Stimulated activated effector memory CD8-positive, alpha-beta T cell treated with anti-CD3 and anti-CD28 coated beads, Interleukin-12 subunit alpha, Interleukin-12 subunit beta, amount 100 ng/mL, for 72 hours (primary cell): Measurements from ENCODE around the gene CPN2.

Experiments used
- ATAC-seq: fragments of 150-1000 bp; cut with Tn5 transposase; 2 replicates; pipeline ENCODE4 v1.10.0; 2021
- DNase-seq, 2 donors: peaks; one replicate each; pipeline ENCODE4 v3.0.0; 2021 to 2022; ENCODE audit warnings: low spot score in 2 of 2
- H3K27ac Mint-ChIP-seq: one replicate; pipeline ENCODE4 v1.8.0; 2022; ENCODE audit warnings: mild to moderate bottlenecking, mixed read lengths
- H3K36me3 Mint-ChIP-seq: one replicate; pipeline ENCODE4 v1.8.0; 2022; ENCODE audit warnings: mild to moderate bottlenecking, mixed read lengths
- H3K4me1 Mint-ChIP-seq: one replicate; pipeline ENCODE4 v1.8.0; 2022; ENCODE audit warnings: mixed read lengths
- H3K4me3 Mint-ChIP-seq: one replicate; pipeline ENCODE4 v1.8.0; 2022; ENCODE audit warnings: mild to moderate bottlenecking, mixed read lengths
- H3K9me3 Mint-ChIP-seq: one replicate; pipeline ENCODE4 v1.8.0; 2022; ENCODE audit warnings: mixed read lengths

The CPN2 gene

GRCh38 chr3:194351080-194351672, at the start of gene CPN2:
Gene CPN2, minus strand, starts transcription at chr3:194351328. Its CDS starts 8,626 bp downstream, at chr3:194342702.
- Mint-ChIP-seq H3K9me3 (no peaks in the 10 kb centered on the region), H3K36me3 (no peaks in the 10 kb centered on the region), H3K27ac (no peak within 1 kb of the TSS), H3K4me3 (no peak within 1 kb of the TSS), H3K4me1 (no peaks in the 10 kb centered on the region)
- DNase-seq (no peak), ATAC-seq (no peak)

GRCh38 chr3:194399874-194400411, 48.8 kb upstream of the CPN2 start:
- no peak for DNase-seq
- peaks cover 15% of the 10 kb centered on the region for H3K36me3 Mint-ChIP-seq
- no peak for ATAC-seq
- H3K4me3 Mint-ChIP-seq, result no peak overlapping the region
- no peak overlapping the region for H3K27ac Mint-ChIP-seq
- peaks cover 40% of the 10 kb centered on the region for H3K4me1 Mint-ChIP-seq
- no peaks in the 10 kb centered on the region for H3K9me3 Mint-ChIP-seq

GRCh38 chr3:194399166-194399565, 48.0 kb upstream of the CPN2 start, which contains the start of gene GP5:
Gene GP5, minus strand, starts transcription at chr3:194399266. Its CDS starts 984 bp downstream, at chr3:194398282.
- no peak within 1 kb of the TSS for H3K27ac Mint-ChIP-seq
- ATAC-seq (no peak), DNase-seq (peak in 1 of 2 donors; percentile 32)
- H3K4me1 Mint-ChIP-seq, result peaks cover 40% of the 10 kb centered on the region
- no peaks in the 10 kb centered on the region for H3K9me3 Mint-ChIP-seq
- peak within 1 kb of the TSS; percentile 76 for H3K4me3 Mint-ChIP-seq
- H3K36me3 Mint-ChIP-seq, result peaks cover 7% of the 10 kb centered on the region

- Mint-ChIP-seq H3K27ac (peak overlapping the region; percentile 61), H3K4me3 (peak overlapping the region; percentile 76), H3K4me1 (peaks cover 40% of the 10 kb centered on the region), H3K36me3 (no peaks in the 10 kb centered on the region), H3K9me3 (no peaks in the 10 kb centered on the region)
- peak; percentile 56 for ATAC-seq
- DNase-seq, result peak in 1 of 2 donors; percentile 53
Observed at GRCh38 chr3:194397757-194398312, 46.7 kb upstream of the CPN2 start.

- H3K27ac Mint-ChIP-seq, result peak overlapping the region; percentile 61
Observed at GRCh38 chr3:194396859-194397756, 46.0 kb upstream of the CPN2 start.

GRCh38 chr3:194396539-194396858, 45.4 kb upstream of the CPN2 start:
- no peak for ATAC-seq
- Mint-ChIP-seq H3K27ac (peak overlapping the region; percentile 18), H3K36me3 (no peaks in the 10 kb centered on the region), H3K4me1 (peaks cover 40% of the 10 kb centered on the region), H3K4me3 (peak overlapping the region; percentile 76), H3K9me3 (no peaks in the 10 kb centered on the region)
- DNase-seq, result no peak

More at GRCh38 chr3:194396859-194397756, 46.0 kb upstream of the CPN2 start:
- Mint-ChIP-seq H3K36me3 (no peaks in the 10 kb centered on the region), H3K4me1 (peaks cover 40% of the 10 kb centered on the region), H3K9me3 (no peaks in the 10 kb centered on the region), H3K4me3 (peak overlapping the region; percentile 76)
- peak; percentile 66 for ATAC-seq
- peak in 1 of 2 donors; percentile 58 for DNase-seq

- Mint-ChIP-seq H3K4me1 (peaks cover 40% of the 10 kb centered on the region), H3K9me3 (no peaks in the 10 kb centered on the region), H3K4me3 (peak overlapping the region; percentile 76), H3K27ac (peak overlapping the region; percentile 18), H3K36me3 (no peaks in the 10 kb centered on the region)
- DNase-seq (peak in 1 of 2 donors; percentile 48), ATAC-seq (peak; percentile 70)
Observed at GRCh38 chr3:194395778-194396538, 44.8 kb upstream of the CPN2 start.

GRCh38 chr3:194395212-194395611, 44.1 kb upstream of the CPN2 start:
- Mint-ChIP-seq H3K9me3 (no peaks in the 10 kb centered on the region), H3K27ac (peak overlapping the region; percentile 18), H3K4me1 (peaks cover 39% of the 10 kb centered on the region), H3K36me3 (no peaks in the 10 kb centered on the region), H3K4me3 (peak overlapping the region; percentile 76)
- ATAC-seq (no peak), DNase-seq (peak in 1 of 2 donors; percentile 34)

- Mint-ChIP-seq H3K27ac (no peak overlapping the region), H3K9me3 (no peaks in the 10 kb centered on the region), H3K4me1 (peaks cover 21% of the 10 kb centered on the region), H3K4me3 (no peak overlapping the region), H3K36me3 (no peaks in the 10 kb centered on the region)
- ATAC-seq, result no peak
- DNase-seq, result no peak
Observed at GRCh38 chr3:194392576-194392975, 41.4 kb upstream of the CPN2 start.

- H3K9me3 Mint-ChIP-seq, result no peaks in the 10 kb centered on the region
- no peak overlapping the region for H3K4me3 Mint-ChIP-seq
- peaks cover 8% of the 10 kb centered on the region for H3K4me1 Mint-ChIP-seq
- H3K27ac Mint-ChIP-seq, result no peak overlapping the region
- no peaks in the 10 kb centered on the region for H3K36me3 Mint-ChIP-seq
- DNase-seq (no peak), ATAC-seq (no peak)
Observed at GRCh38 chr3:194390835-194391234, 39.7 kb upstream of the CPN2 start.

- Mint-ChIP-seq H3K9me3 (no peaks in the 10 kb centered on the region), H3K4me1 (no peaks in the 10 kb centered on the region), H3K36me3 (no peaks in the 10 kb centered on the region), H3K4me3 (no peak overlapping the region), H3K27ac (no peak overlapping the region)
- DNase-seq (no peak), ATAC-seq (no peak)
Observed at GRCh38 chr3:194389269-194389668, 38.1 kb upstream of the CPN2 start.

- no peak overlapping the region for H3K27ac Mint-ChIP-seq
- no peak overlapping the region for H3K4me3 Mint-ChIP-seq
- H3K36me3 Mint-ChIP-seq, result no peaks in the 10 kb centered on the region
- no peak for ATAC-seq
- H3K9me3 Mint-ChIP-seq, result no peaks in the 10 kb centered on the region
- DNase-seq, result no peak
- H3K4me1 Mint-ChIP-seq, result no peaks in the 10 kb centered on the region
Observed at GRCh38 chr3:194387926-194388418, 36.8 kb upstream of the CPN2 start.

- H3K4me3 Mint-ChIP-seq, result no peak overlapping the region
- H3K9me3 Mint-ChIP-seq, result no peaks in the 10 kb centered on the region
- no peak overlapping the region for H3K27ac Mint-ChIP-seq
- H3K36me3 Mint-ChIP-seq, result no peaks in the 10 kb centered on the region
- no peaks in the 10 kb centered on the region for H3K4me1 Mint-ChIP-seq
- ATAC-seq (no peak), DNase-seq (no peak)
Observed at GRCh38 chr3:194387276-194387675, 36.1 kb upstream of the CPN2 start.

- Mint-ChIP-seq H3K4me3 (no peak overlapping the region), H3K27ac (no peak overlapping the region), H3K4me1 (no peaks in the 10 kb centered on the region), H3K36me3 (no peaks in the 10 kb centered on the region), H3K9me3 (no peaks in the 10 kb centered on the region)
- ATAC-seq (no peak), DNase-seq (no peak)
Observed at GRCh38 chr3:194386648-194387047, 35.5 kb upstream of the CPN2 start.

GRCh38 chr3:194386066-194386465, 34.9 kb upstream of the CPN2 start:
- Mint-ChIP-seq H3K9me3 (no peaks in the 10 kb centered on the region), H3K27ac (no peak overlapping the region), H3K4me1 (no peaks in the 10 kb centered on the region), H3K36me3 (no peaks in the 10 kb centered on the region), H3K4me3 (no peak overlapping the region)
- no peak for DNase-seq
- ATAC-seq, result no peak
